ENCODE data around the gene PPM1K. TPM values are rescaled to one million over a fixed set of nuclear protein-coding genes. Genes with fewer than 3 reads are reported as not detected.
A peak's percentile ranks its signal among the peaks of the same experiment; 100 is the strongest.

Gene PPM1K
- 10 to 100 TPM; 13.8 to 26.2 (median 20.5) TPM for total RNA-seq

- no peaks in the 10 kb centered on the region for H3K27me3 ChIP-seq
- peak; percentile 98 to 99 for DNase-seq (ENCODE audit: low spot score in 2 of 2)
- no peaks in the 10 kb centered on the region for H3K4me1 ChIP-seq
- no peaks in the 10 kb centered on the region for H3K9me3 ChIP-seq
- intact Hi-C loops (cut with DNase I; ENCODE audit: low total_unique reads) = no loop called here
- TF ChIP-seq POLR2A (IDR thresholded peaks at IDR 0.05) (peak; percentile 55), POLR2AphosphoS5 (IDR thresholded peaks at IDR 0.05) (peak; percentile 73 to 86 (median 76)), CTCF (IDR thresholded peaks at IDR 0.05) (no peak)
- H3K4me3 ChIP-seq = peak within 1 kb of the TSS; percentile 64 to 76 (median 70)
- no peaks in the 10 kb centered on the region for H3K36me3 ChIP-seq
- H3K27ac ChIP-seq = peak within 1 kb of the TSS; percentile 97 to 98
These were observed at the start of gene PPM1K for GRCh38 chr4:88284439-88285234. Gene PPM1K (minus strand): TSS chr4:88284561. CDS start chr4:88278583, 5,978 bp downstream.

GRCh38 chr4:88333741-88334405, 49.5 kb upstream of the PPM1K start:
- Histone ChIP-seq H3K36me3 (no peaks in the 10 kb centered on the region), H3K4me3 (no peak overlapping the region), H3K27ac (no peak overlapping the region), H3K9me3 (no peaks in the 10 kb centered on the region), H3K4me1 (no peaks in the 10 kb centered on the region), H3K27me3 (no peaks in the 10 kb centered on the region)
- intact Hi-C loops (cut with DNase I; ENCODE audit: low total_unique reads) = no loop called here
- TF ChIP-seq POLR2A (IDR thresholded peaks at IDR 0.05) (no peak), POLR2AphosphoS5 (IDR thresholded peaks at IDR 0.05) (no peak), CTCF (IDR thresholded peaks at IDR 0.05) (no peak)
- no peak for DNase-seq (ENCODE audit: low spot score in 2 of 2)

- Histone ChIP-seq H3K4me1 (no peaks in the 10 kb centered on the region), H3K27ac (no peak overlapping the region), H3K4me3 (no peak overlapping the region), H3K9me3 (no peaks in the 10 kb centered on the region), H3K27me3 (no peaks in the 10 kb centered on the region), H3K36me3 (no peaks in the 10 kb centered on the region)
- intact Hi-C loops (cut with DNase I; ENCODE audit: low total_unique reads) = no loop called here
- TF ChIP-seq CTCF (IDR thresholded peaks at IDR 0.05) (no peak), POLR2AphosphoS5 (IDR thresholded peaks at IDR 0.05) (no peak), POLR2A (IDR thresholded peaks at IDR 0.05) (no peak)
- DNase-seq (ENCODE audit: low spot score in 2 of 2) = no peak
These were observed 43.3 kb upstream of the PPM1K start for GRCh38 chr4:88327665-88328064.

GRCh38 chr4:88320780-88321373, 36.5 kb upstream of the PPM1K start:
- Histone ChIP-seq H3K4me3 (no peak overlapping the region), H3K4me1 (no peaks in the 10 kb centered on the region), H3K27ac (peak overlapping the region; percentile 57 to 76), H3K27me3 (no peaks in the 10 kb centered on the region), H3K36me3 (no peaks in the 10 kb centered on the region), H3K9me3 (no peaks in the 10 kb centered on the region)
- DNase-seq (ENCODE audit: low spot score in 2 of 2) = no peak
- intact Hi-C loops (cut with DNase I; ENCODE audit: low total_unique reads) = no loop called here
- no peak for TF ChIP-seq CTCF (IDR thresholded peaks at IDR 0.05)
- TF ChIP-seq POLR2A (IDR thresholded peaks at IDR 0.05) = no peak
- TF ChIP-seq POLR2AphosphoS5 (IDR thresholded peaks at IDR 0.05) = no peak
